Femur (tissue), 1 donor: ENCODE measurements around the gene ENTR1.
"Not testable (repeated sequence)": the region's sequence is repeated elsewhere in the genome, so short reads cannot be mapped to it uniquely, and the experiment has no call there.

ENCODE experiments used
- DNase-seq: peaks from one replicate; pipeline ENCODE4 v3.0.0-alpha.2; 2017

The ENTR1 gene

GRCh38 chr9:136437839-136438547 lies 27.6 kb upstream of the ENTR1 start:
- DNase-seq, result no peak

GRCh38 chr9:136437430-136437829 lies 27.0 kb upstream of the ENTR1 start:
- DNase-seq, result no peak

- DNase-seq, result no peak
These were observed 25.7 kb upstream of the ENTR1 start for GRCh38 chr9:136436055-136436634.

GRCh38 chr9:136434580-136435169 lies 24.3 kb upstream of the ENTR1 start:
- no peak for DNase-seq

GRCh38 chr9:136433849-136434579 lies 23.6 kb upstream of the ENTR1 start:
- DNase-seq, result no peak

GRCh38 chr9:136433043-136433715 lies 22.8 kb upstream of the ENTR1 start:
- no peak for DNase-seq

- DNase-seq, result no peak
These were observed 22.2 kb upstream of the ENTR1 start for GRCh38 chr9:136432591-136432990.

- DNase-seq, result no peak
These were observed 21.5 kb upstream of the ENTR1 start for GRCh38 chr9:136431782-136432350.

GRCh38 chr9:136430588-136431234 lies 20.3 kb upstream of the ENTR1 start:
- no peak for DNase-seq

- DNase-seq, result no peak
These were observed 19.5 kb upstream of the ENTR1 start for GRCh38 chr9:136429683-136430491.

GRCh38 chr9:136429075-136429628 lies 18.7 kb upstream of the ENTR1 start:
- no peak for DNase-seq

GRCh38 chr9:136426787-136427186 lies 16.4 kb upstream of the ENTR1 start:
- DNase-seq, result no peak

GRCh38 chr9:136425367-136425766 lies 15.0 kb upstream of the ENTR1 start:
- DNase-seq, result not testable (repeated sequence)

- DNase-seq, result no peak
These were observed 14.4 kb upstream of the ENTR1 start for GRCh38 chr9:136424750-136425362.

- DNase-seq, result no peak
These were observed 13.2 kb upstream of the ENTR1 start for GRCh38 chr9:136423432-136424146.

GRCh38 chr9:136422876-136423275 lies 12.5 kb upstream of the ENTR1 start:
- no peak for DNase-seq

- no peak for DNase-seq
These were observed 11.4 kb upstream of the ENTR1 start for GRCh38 chr9:136421791-136422190.

GRCh38 chr9:136419092-136419420 lies 8.6 kb upstream of the ENTR1 start:
- DNase-seq, result no peak

GRCh38 chr9:136418182-136419091 lies 8.0 kb upstream of the ENTR1 start:
- DNase-seq, result no peak
